NB4 (cell line): ENCODE results near the gene ASCC2.
"Not testable (repeated sequence)": the region's sequence is repeated elsewhere in the genome, so short reads cannot be mapped to it uniquely, and the experiment has no call there.

Experiments used
- MYC ChIP-seq: IDR thresholded peaks from 2 replicates; pipeline ENCODE4 v1.6.1; 2011; ENCODE audit warnings: low read depth, low read length
- POLR2A ChIP-seq: IDR thresholded peaks from 2 replicates; pipeline ENCODE4 v1.6.1; 2011; ENCODE audit warnings: mild to moderate bottlenecking; ENCODE audit not compliant: insufficient read length; ENCODE audit errors: extremely low read depth
- TF ChIP-seq, protein P1 (sequence below): IDR thresholded peaks from one replicate; pipeline ENCODE4 v1.5.1; 2012; ENCODE audit warnings: low read depth, low read length
- TF ChIP-seq, protein P2 (sequence below): IDR thresholded peaks from 2 replicates; pipeline ENCODE4 v1.6.1; 2011; ENCODE audit warnings: low read depth, low read length

- TF ChIP-seq, protein P1, sequence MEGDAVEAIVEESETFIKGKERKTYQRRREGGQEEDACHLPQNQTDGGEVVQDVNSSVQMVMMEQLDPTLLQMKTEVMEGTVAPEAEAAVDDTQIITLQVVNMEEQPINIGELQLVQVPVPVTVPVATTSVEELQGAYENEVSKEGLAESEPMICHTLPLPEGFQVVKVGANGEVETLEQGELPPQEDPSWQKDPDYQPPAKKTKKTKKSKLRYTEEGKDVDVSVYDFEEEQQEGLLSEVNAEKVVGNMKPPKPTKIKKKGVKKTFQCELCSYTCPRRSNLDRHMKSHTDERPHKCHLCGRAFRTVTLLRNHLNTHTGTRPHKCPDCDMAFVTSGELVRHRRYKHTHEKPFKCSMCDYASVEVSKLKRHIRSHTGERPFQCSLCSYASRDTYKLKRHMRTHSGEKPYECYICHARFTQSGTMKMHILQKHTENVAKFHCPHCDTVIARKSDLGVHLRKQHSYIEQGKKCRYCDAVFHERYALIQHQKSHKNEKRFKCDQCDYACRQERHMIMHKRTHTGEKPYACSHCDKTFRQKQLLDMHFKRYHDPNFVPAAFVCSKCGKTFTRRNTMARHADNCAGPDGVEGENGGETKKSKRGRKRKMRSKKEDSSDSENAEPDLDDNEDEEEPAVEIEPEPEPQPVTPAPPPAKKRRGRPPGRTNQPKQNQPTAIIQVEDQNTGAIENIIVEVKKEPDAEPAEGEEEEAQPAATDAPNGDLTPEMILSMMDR, result not testable (repeated sequence)
- TF ChIP-seq POLR2A, MYC: not testable (repeated sequence)
- TF ChIP-seq, protein P2, sequence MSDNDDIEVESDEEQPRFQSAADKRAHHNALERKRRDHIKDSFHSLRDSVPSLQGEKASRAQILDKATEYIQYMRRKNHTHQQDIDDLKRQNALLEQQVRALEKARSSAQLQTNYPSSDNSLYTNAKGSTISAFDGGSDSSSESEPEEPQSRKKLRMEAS, result not testable (repeated sequence)
Observed at GRCh38 chr22:29827726-29828125, 10.3 kb downstream of the ASCC2 start.
